GM12878 (cell line): ENCODE results near the gene MPZL1.

Source experiments
- CREB1 ChIP-seq: IDR thresholded peaks from 2 replicates; pipeline ENCODE4 v1.6.1; 2012; ENCODE audit warnings: low read depth, mild to moderate bottlenecking, inconsistent platforms
- FOXM1 ChIP-seq: IDR thresholded peaks from 2 replicates; pipeline ENCODE4 v1.6.1; 2012; ENCODE audit warnings: low read depth, mild to moderate bottlenecking, inconsistent platforms, low read length, moderate library complexity
- POLR2AphosphoS2 ChIP-seq: IDR thresholded peaks from 2 replicates; pipeline ENCODE4 v1.6.1; 2011; ENCODE audit warnings: low read depth, mild to moderate bottlenecking, low read length, improper control_type of control experiment, moderate library complexity
- POLR2AphosphoS5 ChIP-seq: IDR thresholded peaks from 2 replicates; pipeline ENCODE4 v1.6.1; 2011; ENCODE audit warnings: mild to moderate bottlenecking, low read length, inconsistent platforms
- RELA ChIP-seq: fragments of 450-650 bp; IDR thresholded peaks from 2 replicates; pipeline ENCODE4 v1.8.0; 2014; ENCODE audit warnings: borderline replicate concordance; ENCODE audit not compliant: partially characterized antibody
- REST ChIP-seq: IDR thresholded peaks from 2 replicates; pipeline ENCODE4 v1.6.1; 2012; ENCODE audit warnings: mild to moderate bottlenecking, low read depth, low read length
- TCF7 ChIP-seq: IDR thresholded peaks from 2 replicates; pipeline ENCODE4 v1.6.1; 2014; ENCODE audit warnings: antibody characterized with exemption, borderline replicate concordance
- ZNF384 ChIP-seq: IDR thresholded peaks from 2 replicates; pipeline ENCODE4 v1.6.1; 2012; ENCODE audit warnings: low read depth, mild to moderate bottlenecking, low read length, improper control_type of control experiment, borderline replicate concordance
- TF ChIP-seq, protein P1 (sequence below): IDR thresholded peaks from 2 replicates; pipeline ENCODE4 v1.6.1; 2012; ENCODE audit warnings: low read depth, low read length, improper control_type of control experiment

GRCh38 chr1:167797015-167797414 lies 75.2 kb downstream of the MPZL1 start:
- TF ChIP-seq RELA = no peak
- no peak for TF ChIP-seq FOXM1
- no peak for TF ChIP-seq CREB1
- TF ChIP-seq ZNF384 = no peak
- TF ChIP-seq, protein P1, sequence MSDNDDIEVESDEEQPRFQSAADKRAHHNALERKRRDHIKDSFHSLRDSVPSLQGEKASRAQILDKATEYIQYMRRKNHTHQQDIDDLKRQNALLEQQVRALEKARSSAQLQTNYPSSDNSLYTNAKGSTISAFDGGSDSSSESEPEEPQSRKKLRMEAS = no peak
- no peak for TF ChIP-seq POLR2AphosphoS2
- no peak for TF ChIP-seq REST
- no peak for TF ChIP-seq TCF7
- TF ChIP-seq POLR2AphosphoS5 = no peak
